ENCODE data around the gene TLX1. TPM values are rescaled to one million over a fixed set of nuclear protein-coding genes. Genes with fewer than 3 reads are reported as not detected.

TLX1 gene
- polyA plus RNA-seq, 2 of the 4 experiments (the other 2 are of a cell fraction): 0.06 TPM; not detected in 1

- ChIA-PET POLR2A (no interaction called here), CTCF (interaction anchor here (19.4 kb wide), 1 partner anchor 39 kb away, joined by 463 read pairs; no protein-coding TSS in a partner anchor)
- Histone ChIP-seq H3K9me3 (no peaks in the 10 kb centered on the region), H3K27ac (no peak overlapping the region), H3K4me1 (no peaks in the 10 kb centered on the region), H3K4me3 (no peak overlapping the region), H3K4me2 (no peak overlapping the region)
- ATAC-seq (no peak), DNase-seq (ENCODE audit: low read depth in 1 of 2, low spot score in 1 of 2) (no peak), FAIRE-seq (no peak)
- no peak for TF ChIP-seq RNF2 (IDR thresholded peaks at IDR 0.05; ENCODE audit: borderline replicate concordance, low read depth)
- no peak for TF ChIP-seq RARB (CRISPR knock-in tag; IDR thresholded peaks at IDR 0.05)
- no peak for TF ChIP-seq NPAS2 (CRISPR knock-in tag; IDR thresholded peaks at IDR 0.05; ENCODE audit: borderline replicate concordance)
- no peak for TF ChIP-seq HES2 (IDR thresholded peaks at IDR 0.05)
- no peak for TF ChIP-seq HOXB5 (CRISPR knock-in tag; IDR thresholded peaks at IDR 0.05)
- no peak for TF ChIP-seq EHMT2 (IDR thresholded peaks at IDR 0.05; ENCODE audit: low read depth)
- no peak for TF ChIP-seq ESRRA (IDR thresholded peaks at IDR 0.05; ENCODE audit: borderline replicate concordance, low read length)
- TF ChIP-seq KDM1A (IDR thresholded peaks at IDR 0.05; ENCODE audit: low read depth): no peak
- TF ChIP-seq CEBPB (IDR thresholded peaks at IDR 0.05): no peak
- TF ChIP-seq ZSCAN20 (CRISPR knock-in tag; IDR thresholded peaks at IDR 0.05): no peak
- TF ChIP-seq TFCP2L1 (CRISPR knock-in tag; IDR thresholded peaks at IDR 0.05): no peak
- TF ChIP-seq MAZ (IDR thresholded peaks at IDR 0.05; ENCODE audit: borderline replicate concordance, low read depth, low read length): no peak
- WGBS (ENCODE audit: missing lambda C conversion rate): 83% methylated on average over 26 of the region's 26 CpGs
These were observed 5.6 kb downstream of the TLX1 start for GRCh38 chr10:101136708-101137121.

- FAIRE-seq: no peak
- ATAC-seq: no peak
- WGBS (ENCODE audit: missing lambda C conversion rate): 80% methylated on average over 2 of the region's 2 CpGs
- Histone ChIP-seq H3K9me3 (no peaks in the 10 kb centered on the region), H3K4me3 (no peak overlapping the region), H3K4me2 (no peak overlapping the region), H3K27ac (no peak overlapping the region), H3K4me1 (0 out of 3 replicates have a peak, but pooled peaks cover 3% of the 10 kb centered on the region)
- ChIA-PET POLR2A (no interaction called here), CTCF (interaction anchor here (0.9 to 19.4 kb wide), 3 partner anchors 11 to 40 kb away, joined by 3 to 463 read pairs (median 3); no protein-coding TSS in a partner anchor)
- DNase-seq (ENCODE audit: low read depth in 1 of 2, low spot score in 1 of 2): no peak
- TF ChIP-seq CHD2 (IDR thresholded peaks at IDR 0.05; ENCODE audit: low read length, partially characterized antibody): no peak
- no peak for TF ChIP-seq SREBF2 (IDR thresholded peaks at IDR 0.05)
- TF ChIP-seq CEBPB (IDR thresholded peaks at IDR 0.05): no peak
- TF ChIP-seq HEYL (CRISPR knock-in tag; IDR thresholded peaks at IDR 0.05): no peak
- no peak for TF ChIP-seq HDAC2 (IDR thresholded peaks at IDR 0.05)
- TF ChIP-seq MAZ (IDR thresholded peaks at IDR 0.05; ENCODE audit: borderline replicate concordance, low read depth, low read length): no peak
- no peak for TF ChIP-seq CHD4 (IDR thresholded peaks at IDR 0.05; ENCODE audit: borderline replicate concordance)
- no peak for TF ChIP-seq BCL3 (IDR thresholded peaks at IDR 0.05)
- TF ChIP-seq RNF2 (IDR thresholded peaks at IDR 0.05; ENCODE audit: borderline replicate concordance, low read depth): no peak
- TF ChIP-seq SMC3 (IDR thresholded peaks at IDR 0.05): no peak
- TF ChIP-seq FOSL2 (IDR thresholded peaks at IDR 0.05): no peak
- TF ChIP-seq FOSL2 (CRISPR knock-in tag; IDR thresholded peaks at IDR 0.05): no peak
- no peak for TF ChIP-seq ZSCAN20 (CRISPR knock-in tag; IDR thresholded peaks at IDR 0.05)
- TF ChIP-seq MAX (IDR thresholded peaks at IDR 0.05): no peak
- no peak for TF ChIP-seq JUNB (IDR thresholded peaks at IDR 0.05)
- TF ChIP-seq RFX5 (IDR thresholded peaks at IDR 0.05): no peak
- no peak for TF ChIP-seq REST (IDR thresholded peaks at IDR 0.05)
- no peak for TF ChIP-seq HMGXB4 (CRISPR knock-in tag; IDR thresholded peaks at IDR 0.05; ENCODE audit: borderline replicate concordance)
- TF ChIP-seq CBX8 (IDR thresholded peaks at IDR 0.05): no peak
- no peak for TF ChIP-seq JUN (IDR thresholded peaks at IDR 0.05)
These were observed 6.2 kb downstream of the TLX1 start for GRCh38 chr10:101137271-101137670.

Measured in A549 (cell line).